ENCODE results near the gene CCN5. TPM values are rescaled to one million over a fixed set of nuclear protein-coding genes. Genes with fewer than 3 reads are reported as not detected.

Gene CCN5
- 1 to 10 TPM in 1 of 2 donors, under 1 TPM in 1; 0.69 to 1.3 TPM for total RNA-seq

DNA sequence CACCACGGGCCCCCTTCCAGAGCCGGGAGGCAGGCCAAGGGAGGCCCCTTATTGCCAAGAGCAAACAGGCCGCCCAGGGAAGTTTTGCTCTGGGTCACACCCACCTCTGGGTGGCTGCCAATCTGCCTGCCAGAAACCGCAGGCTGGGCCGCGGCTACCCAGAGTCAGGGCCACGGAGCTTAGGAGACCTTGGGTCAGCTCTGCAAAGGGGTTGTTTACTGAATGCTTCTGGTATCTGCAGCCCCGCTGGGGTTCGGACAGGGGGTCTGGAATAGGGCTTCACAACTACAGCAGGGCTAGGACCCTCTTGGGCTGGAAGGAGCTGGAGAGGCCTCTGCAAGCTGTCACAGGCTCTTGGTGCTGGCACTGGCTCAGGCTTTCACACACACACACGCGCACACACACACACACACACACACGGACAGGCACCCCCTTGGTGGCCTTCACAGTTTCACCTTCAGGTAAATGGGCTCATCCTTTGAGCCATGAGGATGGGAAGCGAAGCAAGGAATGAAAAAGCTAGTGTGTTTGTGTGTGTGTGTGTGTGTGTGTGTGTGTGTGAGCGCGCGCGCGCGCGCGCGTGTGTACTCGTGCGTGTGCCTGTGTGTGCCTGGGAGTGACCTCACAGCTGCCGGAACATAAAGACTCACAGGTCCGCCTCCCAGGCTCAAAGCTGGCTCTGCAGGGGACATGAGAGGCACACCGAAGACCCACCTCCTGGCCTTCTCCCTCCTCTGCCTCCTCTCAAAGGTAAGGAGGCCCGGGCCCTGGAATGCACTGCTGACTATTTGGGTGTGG is at the start of gene CCN5:
Gene CCN5, plus strand, starts transcription at position 669 of the 798 bp plus-strand sequence. Its CDS starts 22 bp downstream, at position 691.

DNA sequence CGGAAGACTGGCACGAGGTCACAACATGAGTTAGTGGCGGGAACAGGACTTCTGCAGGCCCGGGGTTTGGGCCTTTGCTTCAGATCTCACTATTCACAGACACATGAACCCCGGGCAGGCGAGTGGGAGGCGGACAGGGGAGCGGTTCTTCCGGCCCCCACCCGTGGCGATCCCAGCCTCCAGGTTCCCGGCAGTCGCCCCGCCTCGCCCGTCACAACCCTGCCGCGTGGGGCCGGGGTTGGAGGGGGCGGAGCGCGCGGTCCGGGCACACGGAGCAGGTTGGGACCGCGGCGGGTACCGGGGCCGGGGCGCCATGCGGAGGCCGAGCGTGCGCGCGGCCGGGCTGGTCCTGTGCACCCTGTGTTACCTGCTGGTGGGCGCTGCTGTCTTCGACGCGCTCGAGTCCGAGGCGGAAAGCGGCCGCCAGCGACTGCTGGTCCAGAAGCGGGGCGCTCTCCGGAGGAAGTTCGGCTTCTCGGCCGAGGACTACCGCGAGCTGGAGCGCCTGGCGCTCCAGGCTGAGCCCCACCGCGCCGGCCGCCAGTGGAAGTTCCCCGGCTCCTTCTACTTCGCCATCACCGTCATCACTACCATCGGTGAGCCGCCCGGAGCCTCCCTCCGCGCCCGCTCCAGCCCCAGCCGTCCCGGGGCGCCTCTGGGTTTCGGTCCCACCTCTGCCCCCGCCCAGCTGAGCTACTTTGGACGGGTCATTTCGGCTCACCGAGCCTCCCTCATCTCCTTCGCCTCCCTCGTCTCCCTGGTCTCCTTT is 30.6 kb downstream of the CCN5 start, which contains the start of gene KCNK15:
Gene KCNK15, plus strand, starts transcription at position 268 of the 769 bp plus-strand sequence. Its CDS starts 46 bp downstream, at position 314.

Other genes starting within 250 kb of the CCN5 start
- 1 to 10 TPM; 6.0 to 6.5 TPM for gene TTPAL, start 239.5 kb upstream of the CCN5 start, total RNA-seq
- 10 to 100 TPM; 70.9 to 92.2 TPM for gene SERINC3, start 193.3 kb upstream of the CCN5 start, total RNA-seq
- gene PKIG, start 132.8 kb upstream of the CCN5 start, total RNA-seq: 10 to 100 TPM; 16.0 to 25.5 TPM
- 1 to 10 TPM; 5.2 to 7.3 TPM for gene ADA, start 63.7 kb upstream of the CCN5 start, total RNA-seq
- gene KCNK15, start 30.5 kb downstream of the CCN5 start, total RNA-seq: under 1 TPM; 0.34 to 0.67 TPM
- under 1 TPM in 1 of 2 donors, not detected in 1; under 0.01 TPM for gene RIMS4, start 95.2 kb downstream of the CCN5 start, total RNA-seq
- 100 to 1,000 TPM; 156 to 160 TPM for gene YWHAB, start 170.3 kb downstream of the CCN5 start, total RNA-seq
- 10 to 100 TPM; 13.1 to 19.0 TPM for gene PABPC1L, start 194.7 kb downstream of the CCN5 start, total RNA-seq
- 10 to 100 TPM; 16.5 to 18.6 TPM for gene TOMM34, start 245.0 kb downstream of the CCN5 start, total RNA-seq